HCT116 (cell line): ENCODE results near the gene ATG2B. TPM values are rescaled to one million over a fixed set of nuclear protein-coding genes. Genes with fewer than 3 reads are reported as not detected.

Source experiments
- ATAC-seq: fragments of 200-7000 bp; cut with Tn5 transposase; 2 replicates; pipeline ENCODE4 v1.9.1; 2020; ENCODE audit warnings: mild to moderate bottlenecking, moderate library complexity
- BruUV-seq: library from RNA; stranded (reverse); fragments of 400-500 nt; replicated peaks from 2 replicates; lab custom pipeline; 2021; lab: Mats Ljungman, UMichigan
- CTCF ChIA-PET: fragments of 300-600 bp; sonication (Branson Sonifier 250); formaldehyde crosslinking; loops from one replicate; lab custom pipeline; 2021; ENCODE audit warnings: antibody characterized with exemption; lab: Charles Lee
- POLR2A ChIA-PET: fragments of 300-600, 350-600 bp; sonication (Branson Sonifier 250); formaldehyde crosslinking; loops from one replicate; lab custom pipeline; 2021; ENCODE audit warnings: antibody characterized with exemption; lab: Charles Lee
- RAD21 ChIA-PET, 2 experiments: fragments of 300-600 bp; sonication (Branson Sonifier 250); formaldehyde crosslinking; loops; one replicate each; lab custom pipeline; 2023; ENCODE audit warnings: low total read pairs in 2 of 2; ENCODE audit not compliant: uncharacterized antibody in 2 of 2, unreplicated experiment in 2 of 2, low non-redundant PET in 1 of 2; lab: Charles Lee
- DNase-seq: peaks from one replicate; pipeline ENCODE4 v3.0.0-alpha.2; 2010; ENCODE audit warnings: low read depth, low spot score
- H2AFZ ChIP-seq: fragments of 200-600 bp; shearing (Covaris generic), sonication (generic); 2 replicates; pipeline ENCODE4 v1.6.1; 2017; ENCODE audit warnings: low read depth, mixed run types, mixed read lengths, antibody characterized with exemption, low read length; ENCODE audit not compliant: poor library complexity, severe bottlenecking
- H3K27ac ChIP-seq: 2 replicates; pipeline ENCODE4 v1.5.1; 2012; ENCODE audit warnings: low read depth, low read length
- H3K27me3 ChIP-seq: fragments of 200-600 bp; sonication (generic); 2 replicates; pipeline ENCODE4 v1.6.1; 2016; ENCODE audit warnings: mixed run types, low read length, mixed read lengths; ENCODE audit not compliant: insufficient read depth
- H3K36me3 ChIP-seq, 2 experiments: fragments of 200-500 bp in 1 of 2; fragments of 200-600 bp in 1 of 2; sonication (Bioruptor generic) in 1 of 2; sonication (generic) in 1 of 2; 2 replicates each; pipeline versions ENCODE4 v1.5.1 to v1.6.1; 2014 to 2016; ENCODE audit warnings: low read length in 2 of 2, inconsistent platforms in 1 of 2, mixed read lengths in 1 of 2, mixed run types in 1 of 2; ENCODE audit not compliant: insufficient read depth in 2 of 2, control insufficient read depth in 1 of 2
- H3K4me1 ChIP-seq, 2 experiments: fragments of 200-600 bp in 1 of 2; sonication (generic) in 1 of 2; 2 replicates each; pipeline versions ENCODE4 v1.5.1 to v1.6.1; 2012 to 2017; ENCODE audit warnings: low read length in 2 of 2, inconsistent platforms in 1 of 2, mild to moderate bottlenecking in 1 of 2, mixed read lengths in 1 of 2, mixed run types in 1 of 2, moderate library complexity in 1 of 2; ENCODE audit not compliant: insufficient read depth in 2 of 2, control insufficient read depth in 1 of 2
- H3K4me2 ChIP-seq: fragments of 200-600 bp; sonication (generic); 2 replicates; pipeline ENCODE4 v1.6.1; 2017; ENCODE audit warnings: mixed run types, low read length, mixed read lengths
- H3K4me3 ChIP-seq, 2 experiments: fragments of 200-600 bp in 1 of 2; sonication (generic) in 1 of 2; replicated peaks in 1 of 2; 2 replicates each; pipeline ENCODE4 v1.5.1; 2011 to 2016; ENCODE audit warnings: low read length in 2 of 2, control low read depth in 1 of 2, low read depth in 1 of 2, mild to moderate bottlenecking in 1 of 2, mixed read lengths in 1 of 2, mixed run types in 1 of 2
- H3K79me2 ChIP-seq: fragments of 200-600 bp; sonication (generic); 2 replicates; pipeline ENCODE4 v1.6.1; 2017; ENCODE audit warnings: mild to moderate bottlenecking, mixed run types, low read length, moderate library complexity, mixed read lengths; ENCODE audit not compliant: insufficient read depth
- H3K9ac ChIP-seq: fragments of 200-600 bp; sonication (generic); 2 replicates; pipeline ENCODE4 v1.6.1; 2016; ENCODE audit warnings: low read length, mixed read lengths
- H3K9me2 ChIP-seq: fragments of 200-600 bp; sonication (generic), shearing (Covaris generic); 2 replicates; pipeline ENCODE4 v1.6.1; 2017; ENCODE audit warnings: mixed run types, mild to moderate bottlenecking, moderate library complexity; ENCODE audit not compliant: insufficient read depth
- H3K9me3 ChIP-seq, 2 experiments: fragments of 200-500 bp in 1 of 2; fragments of 200-600 bp in 1 of 2; sonication (Bioruptor generic) in 1 of 2; sonication (generic) in 1 of 2; 2 replicates each; pipeline ENCODE4 v1.6.1; 2014 to 2017; ENCODE audit warnings: low read length in 2 of 2, mixed read lengths in 2 of 2, inconsistent platforms in 1 of 2, low read depth in 1 of 2, mild to moderate bottlenecking in 1 of 2, mixed run types in 1 of 2, moderate library complexity in 1 of 2; ENCODE audit not compliant: control insufficient read depth in 1 of 2, insufficient read depth in 1 of 2
- H4K20me1 ChIP-seq: fragments of 200-600 bp; sonication (generic), shearing (Covaris generic); 2 replicates; pipeline ENCODE4 v1.6.1; 2017; ENCODE audit warnings: mixed run types, mild to moderate bottlenecking, moderate library complexity; ENCODE audit not compliant: insufficient read depth
- CEBPB ChIP-seq: IDR thresholded peaks from 2 replicates; pipeline ENCODE4 v1.6.1; 2012; ENCODE audit warnings: low read depth
- EGR1 ChIP-seq: IDR thresholded peaks from 2 replicates; pipeline ENCODE4 v1.6.1; 2012; ENCODE audit warnings: low read depth
- ELF1 ChIP-seq: IDR thresholded peaks from 2 replicates; pipeline ENCODE4 v1.6.1; 2012; ENCODE audit warnings: low read depth, borderline replicate concordance
- EZH2 ChIP-seq: fragments of 200-600 bp; sonication (generic); IDR thresholded peaks from 2 replicates; pipeline ENCODE4 v1.6.1; 2017; ENCODE audit warnings: antibody characterized with exemption, mixed run types
- EZH2phosphoT487 ChIP-seq: fragments of 200-600 bp; IDR thresholded peaks from 2 replicates; pipeline ENCODE4 v1.6.1; 2018; ENCODE audit warnings: antibody characterized with exemption, borderline replicate concordance
- POLR2A ChIP-seq: IDR thresholded peaks from 2 replicates; pipeline ENCODE4 v1.7.0; 2011; ENCODE audit warnings: borderline replicate concordance; ENCODE audit not compliant: insufficient read depth, insufficient read length; ENCODE audit errors: extremely low read depth
- POLR2AphosphoS5 ChIP-seq: IDR thresholded peaks from 2 replicates; pipeline ENCODE4 v1.6.1; 2011; ENCODE audit warnings: mild to moderate bottlenecking, low read depth, low read length, moderate library complexity
- RAD21 ChIP-seq: IDR thresholded peaks from 2 replicates; pipeline ENCODE4 v1.6.1; 2012; ENCODE audit warnings: low read depth, mild to moderate bottlenecking
- SIN3A ChIP-seq: IDR thresholded peaks from 2 replicates; pipeline ENCODE4 v1.6.1; 2012; ENCODE audit warnings: low read depth
- SRF ChIP-seq: IDR thresholded peaks from 2 replicates; pipeline ENCODE4 v1.6.1; 2012; ENCODE audit warnings: low read depth
- TCF7L2 ChIP-seq: IDR thresholded peaks from 2 replicates; pipeline ENCODE4 v1.7.0; 2011; ENCODE audit warnings: borderline replicate concordance, inconsistent platforms; ENCODE audit not compliant: insufficient read depth, insufficient read length; ENCODE audit errors: extremely low read depth
- YY1 ChIP-seq: IDR thresholded peaks from 2 replicates; pipeline ENCODE4 v1.6.1; 2011; ENCODE audit warnings: low read length, low read depth, moderate library complexity, mild to moderate bottlenecking; ENCODE audit not compliant: insufficient replicate concordance; ENCODE audit errors: extremely low read depth
- ZFX ChIP-seq: fragments of 450-650 bp; IDR thresholded peaks from 2 replicates; pipeline ENCODE4 v1.6.1; 2017
- ZNF274 ChIP-seq: fragments of 200-500 bp; sonication (Bioruptor generic); IDR thresholded peaks from 2 replicates; pipeline ENCODE4 v1.6.1; 2014; ENCODE audit warnings: mild to moderate bottlenecking, low read depth, low read length, inconsistent platforms
- intact Hi-C: fragments of 100-400 bp; cut with micrococcal nuclease; formaldehyde crosslinking; loops from 2 replicates; pipeline ENCODE4 v1.10.0; 2022
- total RNA-seq: library from RNA; stranded (reverse); gene quantifications from one replicate; pipeline ENCODE4 v1.2.1, GENCODE V29; 2021; ENCODE audit not compliant: unreplicated experiment
- TF ChIP-seq, protein P1 (sequence below): IDR thresholded peaks from 2 replicates; pipeline ENCODE4 v1.6.1; 2012
- TF ChIP-seq, protein P2 (sequence below): IDR thresholded peaks from 2 replicates; pipeline ENCODE4 v1.6.1; 2012; ENCODE audit warnings: low read depth
- TF ChIP-seq, protein P3 (sequence below): IDR thresholded peaks from 2 replicates; pipeline ENCODE4 v1.6.1; 2011; ENCODE audit warnings: mild to moderate bottlenecking, low read length, moderate library complexity; ENCODE audit not compliant: insufficient replicate concordance; ENCODE audit errors: extremely low read depth
- TF ChIP-seq, protein P4 (sequence below): IDR thresholded peaks from 2 replicates; pipeline ENCODE4 v1.6.1; 2012

The ATG2B gene
- total RNA-seq, 1 experiment from 2014 or later, result 6.4 TPM

DNA sequence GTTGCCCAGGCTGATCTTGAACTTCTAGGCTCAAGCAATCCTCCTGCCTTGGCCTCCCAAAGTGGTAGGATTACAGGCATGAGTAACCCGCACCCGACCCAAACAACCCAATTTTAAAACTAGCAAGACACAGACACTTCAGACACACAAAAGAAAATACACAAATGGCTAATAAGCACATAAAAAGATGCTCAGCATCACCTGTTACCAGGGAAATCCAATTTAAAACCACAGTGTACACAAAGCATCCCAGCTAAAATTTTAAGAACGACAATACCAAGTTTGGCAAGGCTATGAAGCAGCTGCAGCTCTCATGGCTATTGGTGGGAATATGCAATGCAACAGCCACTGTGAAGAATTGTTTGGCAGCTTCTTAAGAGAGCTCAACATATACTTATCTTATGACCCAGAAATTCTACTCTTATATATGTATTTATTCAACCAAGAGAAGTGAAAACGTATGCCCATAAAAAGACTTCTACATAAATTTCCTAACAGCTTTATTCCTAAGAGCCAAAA is 65.1 kb downstream of the ATG2B start:
- Histone ChIP-seq H3K9me3 (no peaks in the 10 kb centered on the region), H2AFZ (no peak overlapping the region), H3K9me2 (no peaks in the 10 kb centered on the region), H3K4me1 (no peaks in the 10 kb centered on the region), H3K27ac (no peak overlapping the region), H3K36me3 (no peaks in the 10 kb centered on the region)
- ChIA-PET CTCF (no interaction called here), POLR2A (no interaction called here)
- intact Hi-C loops, result loop anchor here (1.0 kb wide), 1 partner anchor 126 kb away; no protein-coding TSS in a partner anchor
- DNase-seq, result no peak
- no peak for ATAC-seq
- TF ChIP-seq ZFX (no peak), POLR2A (no peak), YY1 (no peak), ELF1 (no peak), EGR1 (no peak), POLR2AphosphoS5 (no peak), EZH2 (no peak), SRF (no peak), ZNF274 (no peak), TCF7L2 (no peak), EZH2phosphoT487 (no peak), SIN3A (no peak), RAD21 (no peak), CEBPB (no peak)
- TF ChIP-seq, protein P1, sequence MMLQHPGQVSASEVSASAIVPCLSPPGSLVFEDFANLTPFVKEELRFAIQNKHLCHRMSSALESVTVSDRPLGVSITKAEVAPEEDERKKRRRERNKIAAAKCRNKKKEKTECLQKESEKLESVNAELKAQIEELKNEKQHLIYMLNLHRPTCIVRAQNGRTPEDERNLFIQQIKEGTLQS, result no peak
- TF ChIP-seq, protein P2, sequence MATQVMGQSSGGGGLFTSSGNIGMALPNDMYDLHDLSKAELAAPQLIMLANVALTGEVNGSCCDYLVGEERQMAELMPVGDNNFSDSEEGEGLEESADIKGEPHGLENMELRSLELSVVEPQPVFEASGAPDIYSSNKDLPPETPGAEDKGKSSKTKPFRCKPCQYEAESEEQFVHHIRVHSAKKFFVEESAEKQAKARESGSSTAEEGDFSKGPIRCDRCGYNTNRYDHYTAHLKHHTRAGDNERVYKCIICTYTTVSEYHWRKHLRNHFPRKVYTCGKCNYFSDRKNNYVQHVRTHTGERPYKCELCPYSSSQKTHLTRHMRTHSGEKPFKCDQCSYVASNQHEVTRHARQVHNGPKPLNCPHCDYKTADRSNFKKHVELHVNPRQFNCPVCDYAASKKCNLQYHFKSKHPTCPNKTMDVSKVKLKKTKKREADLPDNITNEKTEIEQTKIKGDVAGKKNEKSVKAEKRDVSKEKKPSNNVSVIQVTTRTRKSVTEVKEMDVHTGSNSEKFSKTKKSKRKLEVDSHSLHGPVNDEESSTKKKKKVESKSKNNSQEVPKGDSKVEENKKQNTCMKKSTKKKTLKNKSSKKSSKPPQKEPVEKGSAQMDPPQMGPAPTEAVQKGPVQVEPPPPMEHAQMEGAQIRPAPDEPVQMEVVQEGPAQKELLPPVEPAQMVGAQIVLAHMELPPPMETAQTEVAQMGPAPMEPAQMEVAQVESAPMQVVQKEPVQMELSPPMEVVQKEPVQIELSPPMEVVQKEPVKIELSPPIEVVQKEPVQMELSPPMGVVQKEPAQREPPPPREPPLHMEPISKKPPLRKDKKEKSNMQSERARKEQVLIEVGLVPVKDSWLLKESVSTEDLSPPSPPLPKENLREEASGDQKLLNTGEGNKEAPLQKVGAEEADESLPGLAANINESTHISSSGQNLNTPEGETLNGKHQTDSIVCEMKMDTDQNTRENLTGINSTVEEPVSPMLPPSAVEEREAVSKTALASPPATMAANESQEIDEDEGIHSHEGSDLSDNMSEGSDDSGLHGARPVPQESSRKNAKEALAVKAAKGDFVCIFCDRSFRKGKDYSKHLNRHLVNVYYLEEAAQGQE, result no peak
- TF ChIP-seq, protein P3, sequence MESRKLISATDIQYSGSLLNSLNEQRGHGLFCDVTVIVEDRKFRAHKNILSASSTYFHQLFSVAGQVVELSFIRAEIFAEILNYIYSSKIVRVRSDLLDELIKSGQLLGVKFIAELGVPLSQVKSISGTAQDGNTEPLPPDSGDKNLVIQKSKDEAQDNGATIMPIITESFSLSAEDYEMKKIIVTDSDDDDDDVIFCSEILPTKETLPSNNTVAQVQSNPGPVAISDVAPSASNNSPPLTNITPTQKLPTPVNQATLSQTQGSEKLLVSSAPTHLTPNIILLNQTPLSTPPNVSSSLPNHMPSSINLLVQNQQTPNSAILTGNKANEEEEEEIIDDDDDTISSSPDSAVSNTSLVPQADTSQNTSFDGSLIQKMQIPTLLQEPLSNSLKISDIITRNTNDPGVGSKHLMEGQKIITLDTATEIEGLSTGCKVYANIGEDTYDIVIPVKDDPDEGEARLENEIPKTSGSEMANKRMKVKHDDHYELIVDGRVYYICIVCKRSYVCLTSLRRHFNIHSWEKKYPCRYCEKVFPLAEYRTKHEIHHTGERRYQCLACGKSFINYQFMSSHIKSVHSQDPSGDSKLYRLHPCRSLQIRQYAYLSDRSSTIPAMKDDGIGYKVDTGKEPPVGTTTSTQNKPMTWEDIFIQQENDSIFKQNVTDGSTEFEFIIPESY, result no peak
- TF ChIP-seq, protein P4, sequence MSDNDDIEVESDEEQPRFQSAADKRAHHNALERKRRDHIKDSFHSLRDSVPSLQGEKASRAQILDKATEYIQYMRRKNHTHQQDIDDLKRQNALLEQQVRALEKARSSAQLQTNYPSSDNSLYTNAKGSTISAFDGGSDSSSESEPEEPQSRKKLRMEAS, result no peak
- TF ChIP-seq, all 23 proteins: peak for 0
- Histone ChIP-seq H3K79me2 (no peaks in the 10 kb centered on the region), H3K9ac (no peak overlapping the region), H3K4me2 (no peak overlapping the region), H4K20me1 (no peaks in the 10 kb centered on the region), H3K27me3 (no peaks in the 10 kb centered on the region), H3K4me3 (no peak overlapping the region)
- RAD21 ChIA-PET, result no interaction called here
- BruUV-seq, result no TSS peak
